Karpas-422 (cell line): ENCODE data around the gene DHX35. TPM values are rescaled to one million over a fixed set of nuclear protein-coding genes. Genes with fewer than 3 reads are reported as not detected.

Experiments
- DNase-seq: peaks from one replicate; pipeline ENCODE4 v3.0.0-alpha.2; 2015
- H2AFZ ChIP-seq: fragments of 200-600 bp; sonication (generic); 2 replicates; pipeline ENCODE4 v1.6.1; 2014; ENCODE audit warnings: antibody characterized with exemption, low read length, mixed read lengths
- H3K27ac ChIP-seq: fragments of 200-600 bp; sonication (generic); 2 replicates; pipeline ENCODE4 v1.5.1; 2014; ENCODE audit warnings: mild to moderate bottlenecking, low read length, moderate library complexity
- H3K27me3 ChIP-seq: fragments of 200-600 bp; sonication (generic); 2 replicates; pipeline ENCODE4 v1.6.1; 2014; ENCODE audit warnings: low read length, mixed read lengths
- H3K36me3 ChIP-seq: fragments of 200-600 bp; sonication (generic); 2 replicates; pipeline ENCODE4 v1.6.1; 2014; ENCODE audit warnings: low read length, mixed read lengths; ENCODE audit not compliant: insufficient read depth
- H3K4me1 ChIP-seq: fragments of 200-600 bp; sonication (generic); 2 replicates; pipeline ENCODE4 v1.6.1; 2014; ENCODE audit warnings: mild to moderate bottlenecking, low read length, mixed read lengths
- H3K4me2 ChIP-seq: fragments of 200-600 bp; sonication (generic); 2 replicates; pipeline ENCODE4 v1.6.1; 2014; ENCODE audit warnings: low read length, low read depth, mild to moderate bottlenecking; ENCODE audit not compliant: poor library complexity, severe bottlenecking
- H3K4me3 ChIP-seq: fragments of 200-600 bp; sonication (generic); 2 replicates; pipeline ENCODE4 v1.5.1; 2014; ENCODE audit warnings: mild to moderate bottlenecking, antibody characterized with exemption, low read length, mixed read lengths
- H3K79me2 ChIP-seq: fragments of 200-600 bp; sonication (generic); 2 replicates; pipeline ENCODE4 v1.6.1; 2014; ENCODE audit warnings: mild to moderate bottlenecking, low read length, mixed read lengths
- H3K9ac ChIP-seq: fragments of 200-600 bp; sonication (generic); 2 replicates; pipeline ENCODE4 v1.6.0; 2014; ENCODE audit warnings: low read length
- H3K9me2 ChIP-seq: fragments of 200-600 bp; sonication (generic), shearing (Covaris generic); replicated peaks from 2 replicates; pipeline ENCODE4 v1.6.0; 2014; ENCODE audit warnings: mild to moderate bottlenecking, low read length, moderate library complexity; ENCODE audit not compliant: insufficient read depth
- H3K9me3 ChIP-seq: fragments of 300-700, 200-600 bp; sonication (generic); 2 replicates; pipeline ENCODE4 v1.6.1; 2014; ENCODE audit warnings: low read length, mixed read lengths
- H4K20me1 ChIP-seq: fragments of 200-600 bp; sonication (generic); 2 replicates; pipeline ENCODE4 v1.6.1; 2014; ENCODE audit warnings: mild to moderate bottlenecking, antibody characterized with exemption, low read length, low read depth; ENCODE audit not compliant: insufficient read depth
- total RNA-seq: library from RNA; depleted of rRNA; stranded (reverse); fragments of >200 nt; shearing (Covaris generic); gene quantifications from 2 replicates; pipeline ENCODE4 v1.2.3, GENCODE V29; 2014; ENCODE audit warnings: low replicate concordance; rRNA removed

DHX35 gene
- 14.5 and 19.0 TPM in 2 replicates for total RNA-seq

- Histone ChIP-seq H3K9me3 (no peaks in the 10 kb centered on the region), H4K20me1 (no peaks in the 10 kb centered on the region), H3K79me2 (peaks cover 62% of the 10 kb centered on the region), H3K27ac (peak within 1 kb of the TSS; percentile 80), H3K9me2 (no peaks in the 10 kb centered on the region), H3K27me3 (no peaks in the 10 kb centered on the region), H3K4me3 (peak within 1 kb of the TSS; percentile 72), H2AFZ (peak within 1 kb of the TSS; percentile 85; the same call in 1 of the 2 replicates), H3K4me2 (peak within 1 kb of the TSS; percentile 99), H3K36me3 (no peaks in the 10 kb centered on the region; the same call in 1 of the 2 replicates), H3K9ac (peak within 1 kb of the TSS; percentile 89), H3K4me1 (peaks cover 25% of the 10 kb centered on the region)
- peak; percentile 99 for DNase-seq
Measured at GRCh38 chr20:38962044-38962927, at the start of gene DHX35. Gene DHX35, plus strand, starts transcription at chr20:38962344. Its CDS starts 24 bp downstream, at chr20:38962368.

- no peak overlapping the region for H3K4me3 ChIP-seq
- no peaks in the 10 kb centered on the region for H3K9me2 ChIP-seq
- no peaks in the 10 kb centered on the region for H3K36me3 ChIP-seq
- no peak for DNase-seq
- no peaks in the 10 kb centered on the region for H3K27me3 ChIP-seq
- no peak overlapping the region for H3K27ac ChIP-seq
- H2AFZ ChIP-seq, result no peak overlapping the region
- H4K20me1 ChIP-seq, result no peaks in the 10 kb centered on the region; the same call in 1 of the 2 replicates
- H3K9ac ChIP-seq, result no peak overlapping the region
- no peaks in the 10 kb centered on the region for H3K79me2 ChIP-seq
- no peaks in the 10 kb centered on the region for H3K9me3 ChIP-seq
- no peak overlapping the region for H3K4me2 ChIP-seq
- H3K4me1 ChIP-seq, result no peaks in the 10 kb centered on the region
Measured at GRCh38 chr20:38915355-38915754, 46.8 kb upstream of the DHX35 start.

- Histone ChIP-seq H3K4me1 (no peaks in the 10 kb centered on the region), H3K9me2 (no peaks in the 10 kb centered on the region), H3K4me2 (no peak overlapping the region), H3K79me2 (no peaks in the 10 kb centered on the region), H3K9ac (no peak overlapping the region), H3K36me3 (no peaks in the 10 kb centered on the region), H3K27ac (no peak overlapping the region), H3K27me3 (no peaks in the 10 kb centered on the region), H2AFZ (no peak overlapping the region), H3K4me3 (no peak overlapping the region), H4K20me1 (no peaks in the 10 kb centered on the region; the same call in 1 of the 2 replicates), H3K9me3 (no peaks in the 10 kb centered on the region)
- no peak for DNase-seq
Measured at GRCh38 chr20:38917657-38918056, 44.5 kb upstream of the DHX35 start.

- no peak overlapping the region for H2AFZ ChIP-seq
- H3K27me3 ChIP-seq, result no peaks in the 10 kb centered on the region
- no peak overlapping the region for H3K4me2 ChIP-seq
- no peaks in the 10 kb centered on the region for H3K9me2 ChIP-seq
- no peaks in the 10 kb centered on the region for H3K4me1 ChIP-seq
- H3K79me2 ChIP-seq, result no peaks in the 10 kb centered on the region
- no peak for DNase-seq
- no peaks in the 10 kb centered on the region for H3K36me3 ChIP-seq
- H4K20me1 ChIP-seq, result no peaks in the 10 kb centered on the region; the same call in 1 of the 2 replicates
- no peak overlapping the region for H3K27ac ChIP-seq
- H3K9me3 ChIP-seq, result no peaks in the 10 kb centered on the region
- no peak overlapping the region for H3K4me3 ChIP-seq
- no peak overlapping the region for H3K9ac ChIP-seq
Measured at GRCh38 chr20:38918172-38918571, 44.0 kb upstream of the DHX35 start.

- no peak overlapping the region for H2AFZ ChIP-seq
- H3K79me2 ChIP-seq, result no peaks in the 10 kb centered on the region
- H3K9ac ChIP-seq, result no peak overlapping the region
- no peaks in the 10 kb centered on the region for H3K4me1 ChIP-seq
- H3K9me3 ChIP-seq, result no peaks in the 10 kb centered on the region
- H3K27me3 ChIP-seq, result no peaks in the 10 kb centered on the region
- H3K4me2 ChIP-seq, result no peak overlapping the region
- no peaks in the 10 kb centered on the region for H3K36me3 ChIP-seq
- no peak overlapping the region for H3K27ac ChIP-seq
- no peaks in the 10 kb centered on the region; the same call in 1 of the 2 replicates for H4K20me1 ChIP-seq
- H3K4me3 ChIP-seq, result no peak overlapping the region
- H3K9me2 ChIP-seq, result no peaks in the 10 kb centered on the region
- no peak for DNase-seq
Measured at GRCh38 chr20:38919683-38920082, 42.5 kb upstream of the DHX35 start.

- Histone ChIP-seq H3K36me3 (no peaks in the 10 kb centered on the region), H3K4me3 (no peak overlapping the region), H4K20me1 (no peaks in the 10 kb centered on the region; the same call in 1 of the 2 replicates), H3K9me2 (no peaks in the 10 kb centered on the region), H3K27ac (no peak overlapping the region), H3K4me2 (no peak overlapping the region), H3K4me1 (no peaks in the 10 kb centered on the region), H3K9me3 (no peaks in the 10 kb centered on the region), H2AFZ (no peak overlapping the region), H3K9ac (no peak overlapping the region), H3K79me2 (no peaks in the 10 kb centered on the region), H3K27me3 (no peaks in the 10 kb centered on the region)
- DNase-seq, result no peak
Measured at GRCh38 chr20:38920411-38920810, 41.7 kb upstream of the DHX35 start.

GRCh38 chr20:38920851-38921250, 41.3 kb upstream of the DHX35 start:
- Histone ChIP-seq H3K36me3 (no peaks in the 10 kb centered on the region), H3K9me3 (no peaks in the 10 kb centered on the region), H3K4me3 (no peak overlapping the region), H2AFZ (no peak overlapping the region), H3K4me2 (no peak overlapping the region), H3K27me3 (no peaks in the 10 kb centered on the region), H3K4me1 (no peaks in the 10 kb centered on the region), H3K27ac (no peak overlapping the region), H4K20me1 (no peaks in the 10 kb centered on the region; the same call in 1 of the 2 replicates), H3K79me2 (no peaks in the 10 kb centered on the region), H3K9ac (no peak overlapping the region), H3K9me2 (no peaks in the 10 kb centered on the region)
- DNase-seq, result no peak

- Histone ChIP-seq H2AFZ (no peak overlapping the region), H3K9me3 (no peaks in the 10 kb centered on the region), H4K20me1 (peaks cover 4% of the 10 kb centered on the region; the same call in 1 of the 2 replicates), H3K4me2 (no peak overlapping the region), H3K79me2 (peaks cover 35% of the 10 kb centered on the region), H3K9ac (no peak overlapping the region), H3K4me1 (peaks cover 18% of the 10 kb centered on the region), H3K27ac (no peak overlapping the region), H3K36me3 (peaks cover under 1% of the 10 kb centered on the region; the same call in 1 of the 2 replicates), H3K4me3 (no peak overlapping the region), H3K9me2 (no peaks in the 10 kb centered on the region), H3K27me3 (no peaks in the 10 kb centered on the region)
- DNase-seq, result no peak
Measured at GRCh38 chr20:38924718-38925117, 37.4 kb upstream of the DHX35 start.
